GM19452 (cell line): ENCODE data around the gene BOLA3.
"Not testable (repeated sequence)": the region's sequence is repeated elsewhere in the genome, so short reads cannot be mapped to it uniquely, and the experiment has no call there.

Experiments used
- ATAC-seq: cut with Tn5 transposase; IDR thresholded peaks from one replicate; pipeline ENCODE4 v1.9.1; 2021; ENCODE audit not compliant: unreplicated experiment

Gene BOLA3

GRCh38 chr2:74105413-74105812, 42.3 kb downstream of the BOLA3 start:
- no peak for ATAC-seq

GRCh38 chr2:74104839-74105238, 42.9 kb downstream of the BOLA3 start:
- ATAC-seq: no peak

- ATAC-seq: no peak
These were observed 43.9 kb downstream of the BOLA3 start for GRCh38 chr2:74103763-74104162.

GRCh38 chr2:74102516-74102915, 45.2 kb downstream of the BOLA3 start:
- ATAC-seq: no peak

- ATAC-seq: no peak
These were observed 46.0 kb downstream of the BOLA3 start for GRCh38 chr2:74101574-74102300.

GRCh38 chr2:74100254-74101216, 47.2 kb downstream of the BOLA3 start:
- ATAC-seq: no peak

- no peak for ATAC-seq
These were observed 47.9 kb downstream of the BOLA3 start for GRCh38 chr2:74099835-74100234.

GRCh38 chr2:74099271-74099670, 48.4 kb downstream of the BOLA3 start:
- no peak for ATAC-seq

GRCh38 chr2:74097574-74097973, 50.1 kb downstream of the BOLA3 start:
- ATAC-seq: no peak

GRCh38 chr2:74096052-74096451, 51.7 kb downstream of the BOLA3 start:
- ATAC-seq: no peak

- ATAC-seq: no peak
These were observed 52.1 kb downstream of the BOLA3 start for GRCh38 chr2:74095632-74096031.

- ATAC-seq: no peak
These were observed 53.4 kb downstream of the BOLA3 start for GRCh38 chr2:74094291-74094690.

GRCh38 chr2:74093840-74094239, 53.9 kb downstream of the BOLA3 start:
- no peak for ATAC-seq

- ATAC-seq: no peak
These were observed 54.3 kb downstream of the BOLA3 start for GRCh38 chr2:74093426-74093825.

- ATAC-seq: no peak
These were observed 55.4 kb downstream of the BOLA3 start for GRCh38 chr2:74092275-74092674.

- ATAC-seq: no peak
These were observed 56.3 kb downstream of the BOLA3 start for GRCh38 chr2:74091391-74091790.

GRCh38 chr2:74089816-74090745, 57.6 kb downstream of the BOLA3 start:
- ATAC-seq: no peak

- ATAC-seq: not testable (repeated sequence)
These were observed 59.0 kb downstream of the BOLA3 start for GRCh38 chr2:74088676-74089075.

- ATAC-seq: no peak
These were observed 60.0 kb downstream of the BOLA3 start for GRCh38 chr2:74087696-74088095.

GRCh38 chr2:74086021-74086420, 61.7 kb downstream of the BOLA3 start:
- ATAC-seq: no peak
